NCI-H524 (cell line): ENCODE results near the gene ANO4.
"Not testable (repeated sequence)": the region's sequence is repeated elsewhere in the genome, so short reads cannot be mapped to it uniquely, and the experiment has no call there.

Source experiments
- DNase-seq, 2 experiments: peaks; one replicate each; lab custom pipeline; 2025; lab: John Stamatoyannopoulos, UW

Gene ANO4

GRCh38 chr12:101045486-101046464, 251.2 kb downstream of the ANO4 start:
- DNase-seq = no peak

GRCh38 chr12:101047652-101048051, 253.1 kb downstream of the ANO4 start:
- no peak for DNase-seq

GRCh38 chr12:101050631-101051030, 256.1 kb downstream of the ANO4 start:
- no peak for DNase-seq

- no peak for DNase-seq
Measured at GRCh38 chr12:101051151-101051550, 256.6 kb downstream of the ANO4 start.

GRCh38 chr12:101051901-101052550, 257.4 kb downstream of the ANO4 start:
- no peak for DNase-seq

GRCh38 chr12:101053203-101053602, 258.6 kb downstream of the ANO4 start:
- no peak for DNase-seq

- DNase-seq = no peak
Measured at GRCh38 chr12:101055940-101056339, 261.4 kb downstream of the ANO4 start.

GRCh38 chr12:101062508-101062907, 267.9 kb downstream of the ANO4 start:
- DNase-seq = not testable (repeated sequence)

GRCh38 chr12:101064721-101065120, 270.1 kb downstream of the ANO4 start:
- no peak for DNase-seq

- DNase-seq = no peak
Measured at GRCh38 chr12:101066489-101066888, 271.9 kb downstream of the ANO4 start.

- no peak for DNase-seq
Measured at GRCh38 chr12:101068402-101068801, 273.8 kb downstream of the ANO4 start.

- DNase-seq = no peak
Measured at GRCh38 chr12:101068836-101069235, 274.3 kb downstream of the ANO4 start.

- no peak for DNase-seq
Measured at GRCh38 chr12:101074940-101075680, 280.5 kb downstream of the ANO4 start.

- no peak for DNase-seq
Measured at GRCh38 chr12:101076921-101077320, 282.3 kb downstream of the ANO4 start.

- no peak for DNase-seq
Measured at GRCh38 chr12:101077791-101078528, 283.4 kb downstream of the ANO4 start.

GRCh38 chr12:101078536-101079285, 284.1 kb downstream of the ANO4 start:
- DNase-seq = no peak

GRCh38 chr12:101082706-101083105, 288.1 kb downstream of the ANO4 start:
- DNase-seq = peak; percentile 40 to 57

- DNase-seq = peak; percentile 27 to 70
Measured at GRCh38 chr12:101086490-101087135, 292.0 kb downstream of the ANO4 start.

GRCh38 chr12:101087920-101088319, 293.3 kb downstream of the ANO4 start:
- DNase-seq = no peak

- DNase-seq = no peak
Measured at GRCh38 chr12:101089271-101089670, 294.7 kb downstream of the ANO4 start.
